ENCODE measurements around the gene FSTL4. TPM values are rescaled to one million over a fixed set of nuclear protein-coding genes. Genes with fewer than 3 reads are reported as not detected.

FSTL4 gene
- total RNA-seq, 1 experiment from 2014 or later = 14.3 TPM

DNA sequence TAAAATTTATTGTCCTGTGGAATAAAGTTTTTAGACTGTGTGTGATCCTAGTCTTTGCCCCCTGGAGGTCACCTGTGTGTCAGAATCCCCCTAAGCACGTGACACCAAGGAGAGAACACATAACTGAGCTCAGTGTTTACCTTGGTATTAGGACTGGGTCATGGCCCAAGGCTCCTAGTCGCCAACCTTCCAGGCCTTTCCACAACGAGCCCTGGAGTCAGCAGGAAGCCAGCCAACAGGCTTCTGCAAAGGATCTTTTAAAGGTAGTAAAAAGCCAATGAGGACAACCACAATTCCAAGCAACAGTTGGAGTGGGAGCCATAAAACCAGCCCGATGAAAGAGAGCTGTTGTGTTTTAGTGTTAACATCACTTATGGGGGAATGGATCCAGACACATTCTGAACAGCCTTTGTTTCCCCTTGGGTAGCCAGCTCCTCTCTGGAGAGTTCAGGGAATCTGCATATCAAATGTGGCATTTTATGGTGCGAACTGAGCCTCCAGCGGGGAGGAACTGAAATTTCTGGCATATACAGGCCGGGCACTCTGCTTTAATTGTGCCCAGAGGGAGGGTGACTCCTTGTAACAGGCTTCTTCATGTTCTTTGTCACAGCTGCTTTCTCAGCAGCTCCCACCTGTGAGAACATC is 239.9 kb downstream of the FSTL4 start:
- no peak for DNase-seq (ENCODE audit: extremely low read depth, low read depth)

- no peak for DNase-seq (ENCODE audit: extremely low read depth, low read depth)
Observed at GRCh38 chr5:133371371-133372155, 240.8 kb downstream of the FSTL4 start.

DNA sequence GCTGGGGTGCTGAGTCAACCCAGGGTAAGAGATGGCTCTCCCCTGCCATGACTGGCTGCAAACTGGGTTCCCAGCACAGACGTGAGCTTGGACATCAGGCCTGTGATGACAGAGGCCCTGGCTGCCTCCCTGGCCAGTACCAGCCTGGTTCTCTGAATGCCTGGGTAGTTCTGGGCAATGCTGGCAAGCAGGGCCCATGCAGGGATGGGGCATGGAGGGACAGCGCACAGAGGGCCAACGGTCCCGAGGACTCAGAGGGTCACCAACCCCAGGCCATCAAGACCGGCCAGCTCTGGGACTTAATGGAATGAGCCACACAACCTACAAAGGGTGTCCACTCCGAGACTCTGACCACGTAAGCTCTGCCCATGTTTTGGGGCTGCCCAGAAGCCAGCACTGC is 241.4 kb downstream of the FSTL4 start:
- no peak for DNase-seq (ENCODE audit: extremely low read depth, low read depth)

- no peak for DNase-seq (ENCODE audit: extremely low read depth, low read depth)
Observed at GRCh38 chr5:133370036-133370831, 242.1 kb downstream of the FSTL4 start.

DNA sequence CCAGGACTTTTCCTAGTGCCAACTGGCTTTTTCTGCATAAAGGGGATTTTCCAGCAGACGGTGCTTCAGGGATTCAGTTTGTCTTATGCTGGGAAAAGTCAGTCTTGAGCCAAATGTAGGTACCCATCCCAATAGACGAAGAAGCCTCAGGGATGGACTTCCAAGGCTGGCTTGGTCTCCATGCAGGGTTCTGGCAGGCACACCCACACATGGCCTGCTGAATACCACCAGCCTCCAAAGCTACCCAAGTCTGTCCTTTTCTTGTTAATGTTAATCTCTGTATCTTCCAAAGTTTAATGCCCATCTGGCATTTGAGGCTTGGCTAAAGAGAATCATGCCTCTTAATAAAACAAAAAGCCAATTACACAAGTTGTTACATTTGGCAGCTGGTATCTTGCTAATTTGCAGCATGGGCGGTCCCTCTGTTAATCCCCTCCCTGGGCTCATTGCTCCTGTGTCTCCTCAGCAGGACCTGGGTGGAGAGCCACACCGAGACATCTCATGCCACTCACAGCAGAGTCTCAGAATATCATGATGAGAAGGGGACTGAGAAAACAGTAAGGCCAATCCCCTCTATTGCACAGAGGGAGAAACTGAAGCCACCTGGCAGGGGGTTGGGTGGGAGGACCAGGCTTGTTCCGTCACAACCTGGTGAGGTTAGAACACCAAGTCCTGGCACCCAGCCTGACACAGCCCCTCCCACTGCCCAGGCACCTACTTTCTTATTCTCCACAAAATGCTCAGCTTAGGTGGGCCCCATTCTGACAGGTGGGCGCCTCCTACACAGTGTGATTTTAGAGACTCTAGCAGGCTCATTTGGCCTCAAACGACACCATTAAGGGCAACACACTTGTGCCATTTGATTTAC is 243.2 kb downstream of the FSTL4 start:
- no peak for DNase-seq (ENCODE audit: extremely low read depth, low read depth)

DNA sequence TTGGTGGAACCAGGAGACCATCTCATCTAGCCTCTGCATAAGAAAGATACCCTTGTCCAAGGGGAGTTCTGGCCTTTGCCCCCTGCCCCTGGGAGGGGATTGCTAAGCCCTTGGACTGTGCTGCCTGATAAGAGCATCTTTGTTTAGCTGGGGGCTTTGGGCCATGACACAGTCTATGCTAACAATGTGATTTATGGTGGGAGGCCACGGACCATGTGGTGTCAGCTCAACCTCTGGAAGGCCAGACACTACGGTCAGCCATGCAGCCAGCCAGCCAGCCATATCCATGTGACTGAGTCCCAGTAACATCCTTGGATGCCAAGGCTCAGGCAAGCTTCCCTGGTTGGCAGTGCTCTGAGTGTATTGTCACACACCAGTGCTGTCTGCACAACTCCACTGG is 244.4 kb downstream of the FSTL4 start:
- no peak for DNase-seq (ENCODE audit: extremely low read depth, low read depth)

DNA sequence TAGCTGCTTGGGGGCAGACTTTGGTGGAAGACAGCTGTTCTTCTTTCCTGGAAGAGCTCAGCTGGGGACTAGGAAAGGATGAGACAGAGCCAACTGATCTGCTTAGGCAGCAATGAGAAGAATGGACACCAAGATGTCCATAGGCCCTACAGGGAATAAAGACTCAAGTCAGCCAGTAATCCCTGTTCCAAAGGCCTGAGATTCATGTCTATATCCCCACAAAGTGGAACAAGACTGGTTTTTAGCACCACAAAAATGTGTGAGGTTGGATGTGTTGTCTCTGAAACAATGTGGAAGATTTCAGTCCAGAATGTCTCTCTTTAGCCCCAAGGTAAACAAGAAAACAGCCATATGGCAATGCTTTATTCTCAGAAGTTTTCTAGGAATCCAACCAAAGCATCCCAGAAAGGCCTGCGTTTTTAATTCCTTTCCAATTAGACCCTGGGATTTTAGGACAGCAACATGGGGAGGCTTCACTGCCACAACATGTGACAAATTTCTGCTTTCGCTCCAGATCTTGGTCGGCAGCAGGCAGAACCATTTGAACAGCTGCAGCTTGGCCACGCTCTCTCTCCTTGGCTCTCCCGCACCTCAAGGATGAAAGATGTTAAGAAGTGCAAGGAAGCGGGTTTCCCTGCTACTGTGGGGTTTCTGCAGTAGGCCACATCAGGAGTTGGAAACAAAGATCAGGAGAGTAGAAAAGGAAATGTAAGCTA is 245.1 kb downstream of the FSTL4 start:
- DNase-seq (ENCODE audit: extremely low read depth, low read depth) = no peak

DNA sequence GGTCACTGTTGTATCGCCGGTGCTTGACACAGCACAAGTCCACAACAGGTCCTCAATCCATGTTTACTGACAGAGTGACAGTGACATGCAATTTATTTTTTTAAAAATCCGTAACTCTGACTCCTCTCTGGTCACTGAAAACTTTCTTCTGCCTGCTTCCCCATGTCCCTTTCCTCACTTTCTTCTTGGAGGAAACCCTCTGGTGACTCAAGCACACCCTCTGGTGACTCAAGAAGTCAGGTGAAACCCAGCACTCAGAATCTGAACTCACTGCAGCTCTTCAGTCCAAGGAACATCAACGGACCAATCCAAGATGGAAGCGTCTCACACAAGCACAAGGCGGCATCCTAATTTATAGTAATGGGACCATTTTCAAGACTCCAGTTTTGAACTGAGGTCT is 245.9 kb downstream of the FSTL4 start:
- DNase-seq (ENCODE audit: extremely low read depth, low read depth) = no peak

DNA sequence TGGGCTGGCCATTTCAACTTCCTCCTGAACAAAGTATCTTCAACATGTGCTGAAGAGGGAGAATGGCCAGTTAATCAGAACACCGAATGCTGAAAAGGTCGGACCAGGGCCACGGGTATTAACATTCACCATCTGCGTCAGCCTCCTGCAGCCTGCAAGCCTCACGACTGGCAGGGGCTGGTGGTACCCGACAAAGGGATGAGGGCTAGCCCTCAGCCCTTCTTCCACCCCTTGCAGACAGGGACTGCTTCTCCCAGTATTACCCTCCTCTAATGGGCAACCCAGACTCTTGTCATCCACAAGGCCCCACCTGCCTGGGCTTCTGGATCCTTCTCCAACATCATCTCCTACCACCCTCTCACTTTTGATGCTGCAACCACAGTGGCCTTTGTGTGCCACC is 246.6 kb downstream of the FSTL4 start:
- DNase-seq (ENCODE audit: extremely low read depth, low read depth) = no peak

- no peak for DNase-seq (ENCODE audit: extremely low read depth, low read depth)
Observed at GRCh38 chr5:133364936-133365707, 247.2 kb downstream of the FSTL4 start.

DNA sequence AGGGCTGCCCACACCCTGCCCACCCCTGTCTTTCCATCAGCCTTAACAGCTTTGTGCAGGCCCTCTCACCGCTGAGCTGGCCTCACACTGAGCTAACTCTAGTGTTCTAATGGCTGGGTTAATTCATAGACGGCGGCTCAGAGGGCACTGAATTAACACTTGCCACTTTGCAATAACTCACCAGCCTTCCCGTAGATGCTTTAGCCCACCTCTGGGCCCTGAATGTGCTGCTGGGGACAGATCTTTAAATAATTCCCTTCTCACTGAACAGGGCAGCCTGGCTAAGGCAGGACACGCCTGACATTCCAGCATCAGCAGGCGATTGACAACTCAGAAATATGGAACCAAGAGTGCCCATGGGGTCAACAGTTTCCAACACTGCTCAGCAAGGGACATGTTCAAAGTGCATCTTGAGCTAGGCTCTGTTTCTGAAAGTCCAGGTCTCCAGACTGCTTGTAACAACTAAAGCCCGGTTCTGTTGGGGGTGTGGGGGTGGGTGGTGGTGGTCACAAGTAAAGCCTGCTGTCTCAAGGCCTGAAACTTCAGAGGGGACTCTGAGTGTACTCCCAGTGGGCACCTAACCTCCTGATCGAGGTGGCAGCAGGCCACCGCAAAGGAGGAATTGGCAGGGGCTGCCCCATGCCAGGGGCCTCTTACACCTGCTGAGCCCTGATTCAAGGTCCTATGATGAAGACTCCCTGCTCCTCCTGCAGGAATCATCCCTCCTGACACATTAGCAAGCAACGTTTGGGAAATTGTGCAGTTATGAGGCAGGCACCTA is 248.3 kb downstream of the FSTL4 start:
- DNase-seq (ENCODE audit: extremely low read depth, low read depth) = no peak

- DNase-seq (ENCODE audit: extremely low read depth, low read depth) = no peak
Observed at GRCh38 chr5:133362438-133362837, 249.9 kb downstream of the FSTL4 start.

GRCh38 chr5:133361922-133362321 is 250.4 kb downstream of the FSTL4 start:
- no peak for DNase-seq (ENCODE audit: extremely low read depth, low read depth)

DNA sequence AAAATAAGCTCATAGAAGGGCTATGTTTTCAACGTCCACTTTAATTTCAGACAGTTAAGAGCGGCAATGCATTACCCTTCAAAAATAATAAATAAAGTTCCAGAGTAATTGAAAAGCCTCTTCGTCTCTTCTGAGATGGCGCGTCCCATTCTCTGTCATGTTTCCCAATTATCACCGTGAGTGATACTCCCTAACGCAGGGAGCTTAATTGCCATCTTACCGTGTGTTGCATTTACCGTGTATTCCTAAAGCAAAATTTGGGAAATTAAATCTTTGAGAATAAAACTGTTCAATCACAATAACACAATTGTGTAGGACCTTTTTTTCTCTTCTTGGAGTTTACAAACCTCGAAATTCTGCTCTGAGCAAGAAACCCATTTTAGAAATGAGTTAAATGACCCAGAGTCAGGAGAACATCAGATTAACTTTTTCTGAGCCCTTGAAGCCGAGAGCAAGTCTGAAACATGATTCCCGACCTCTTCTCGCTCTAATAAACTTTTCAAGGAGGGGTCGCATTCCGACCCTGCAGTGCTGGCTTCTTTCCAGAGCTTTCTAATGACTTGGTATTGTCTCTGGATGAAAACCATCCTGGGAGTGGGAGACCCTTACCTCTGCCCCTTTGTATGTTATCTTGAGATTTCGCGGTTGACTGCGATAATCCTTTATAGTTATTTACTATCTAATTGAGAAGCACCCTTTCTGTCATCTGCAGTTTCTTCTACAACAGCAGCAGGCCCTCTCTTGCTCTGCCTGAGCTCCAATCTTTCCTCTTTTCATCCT is 251.5 kb downstream of the FSTL4 start:
- DNase-seq (ENCODE audit: extremely low read depth, low read depth) = no peak

- no peak for DNase-seq (ENCODE audit: extremely low read depth, low read depth)
Observed at GRCh38 chr5:133359861-133360260, 252.5 kb downstream of the FSTL4 start.

GRCh38 chr5:133358271-133358670 is 254.1 kb downstream of the FSTL4 start:
- no peak for DNase-seq (ENCODE audit: extremely low read depth, low read depth)

- no peak for DNase-seq (ENCODE audit: extremely low read depth, low read depth)
Observed at GRCh38 chr5:133357758-133358157, 254.6 kb downstream of the FSTL4 start.

DNA sequence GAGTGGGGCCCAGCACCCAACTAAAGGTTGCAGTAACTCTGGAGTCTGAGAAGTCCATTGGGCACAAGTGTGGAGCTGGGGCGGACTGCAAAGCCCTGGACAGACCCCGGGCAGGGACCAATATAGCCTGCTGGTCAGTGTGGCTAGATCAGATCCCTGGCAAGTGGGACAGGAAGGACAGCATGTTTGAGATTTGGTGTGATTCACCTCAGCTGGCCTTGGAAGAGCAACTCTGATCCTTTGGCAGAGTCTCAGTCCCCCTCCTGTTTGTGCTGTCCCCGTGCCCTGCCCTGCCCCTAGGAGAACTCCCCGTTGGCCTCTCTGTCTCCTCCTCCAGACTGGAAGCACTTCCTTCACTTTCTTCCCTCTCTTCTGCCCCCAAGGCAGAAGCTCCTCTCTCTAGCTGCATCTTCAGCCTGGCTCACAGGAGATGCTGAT is 255.3 kb downstream of the FSTL4 start:
- no peak for DNase-seq (ENCODE audit: extremely low read depth, low read depth)
